GM19438 (cell line): ENCODE results near the gene RIC1.

Experiments
- ATAC-seq: cut with Tn5 transposase; IDR thresholded peaks from one replicate; pipeline ENCODE4 v1.9.1; 2021; ENCODE audit warnings: low read depth; ENCODE audit not compliant: unreplicated experiment

Gene RIC1

GRCh38 chr9:5819174-5819573, 190.3 kb downstream of the RIC1 start:
- no peak for ATAC-seq

GRCh38 chr9:5820425-5820824, 191.5 kb downstream of the RIC1 start:
- no peak for ATAC-seq

- ATAC-seq, result no peak
Observed at GRCh38 chr9:5825223-5825622, 196.3 kb downstream of the RIC1 start.
